Activated CD4-positive, alpha-beta T cell treated with anti-CD3 and anti-CD28 coated beads, Interleukin-2, amount 10 ng/mL, durations not matched to agents 24 days and 14 days (primary cell): Measurements from ENCODE around the gene AK1. TPM values are rescaled to one million over a fixed set of nuclear protein-coding genes. Genes with fewer than 3 reads are reported as not detected.

Source experiments
- DNase-seq: peaks from one replicate; pipeline ENCODE4 v3.0.0; 2022
- H3K27ac Mint-ChIP-seq: one replicate; pipeline ENCODE4 v1.8.0; 2022; ENCODE audit warnings: mild to moderate bottlenecking, mixed read lengths
- H3K27me3 Mint-ChIP-seq: one replicate; pipeline ENCODE4 v1.8.0; 2022; ENCODE audit warnings: mixed read lengths
- H3K36me3 Mint-ChIP-seq: one replicate; pipeline ENCODE4 v1.8.0; 2022; ENCODE audit warnings: low read depth, mild to moderate bottlenecking, mixed read lengths
- H3K4me1 Mint-ChIP-seq: one replicate; pipeline ENCODE4 v1.8.0; 2021; ENCODE audit warnings: mixed read lengths
- H3K4me3 Mint-ChIP-seq: one replicate; pipeline ENCODE4 v1.8.0; 2022; ENCODE audit warnings: mild to moderate bottlenecking, moderate library complexity, mixed read lengths
- H3K9me3 Mint-ChIP-seq: one replicate; pipeline ENCODE4 v1.8.0; 2021; ENCODE audit warnings: mixed read lengths
- intact Hi-C: fragments of 100-400 bp; cut with micrococcal nuclease; formaldehyde crosslinking; loops from one replicate; pipeline ENCODE4 v1.15.1; 2023
- total RNA-seq: library from RNA; stranded (reverse); gene quantifications from 2 replicates; pipeline ENCODE4 v1.2.3, GENCODE V29; 2022

The AK1 gene
- total RNA-seq: 18.0 and 19.9 TPM in 2 replicates

- intact Hi-C loops: no loop called here
Measured at GRCh38 chr9:127877566-127877998, at the start of gene AK1. Gene AK1, minus strand, starts transcription at chr9:127877675. Its CDS starts 3,058 bp downstream, at chr9:127874617.

GRCh38 chr9:127926906-127927200 is 49.4 kb upstream of the AK1 start:
- DNase-seq: no peak
- peak overlapping the region; percentile 72 for H3K4me3 Mint-ChIP-seq
- H3K27ac Mint-ChIP-seq: no peak overlapping the region
- H3K27me3 Mint-ChIP-seq: peaks cover 24% of the 10 kb centered on the region
- H3K36me3 Mint-ChIP-seq: no peaks in the 10 kb centered on the region
- no peaks in the 10 kb centered on the region for H3K9me3 Mint-ChIP-seq
- peaks cover 19% of the 10 kb centered on the region for H3K4me1 Mint-ChIP-seq
- intact Hi-C loops: no loop called here

More at GRCh38 chr9:127877566-127877998, at the start of gene AK1:
- DNase-seq: no peak
- Mint-ChIP-seq H3K36me3 (peaks cover 12% of the 10 kb centered on the region), H3K9me3 (no peaks in the 10 kb centered on the region), H3K4me3 (peak within 1 kb of the TSS; percentile 49), H3K27me3 (no peaks in the 10 kb centered on the region), H3K4me1 (peaks cover 1% of the 10 kb centered on the region), H3K27ac (no peak within 1 kb of the TSS)

GRCh38 chr9:127925959-127926905 is 48.8 kb upstream of the AK1 start:
- DNase-seq: no peak
- Mint-ChIP-seq H3K4me1 (peaks cover 18% of the 10 kb centered on the region), H3K9me3 (no peaks in the 10 kb centered on the region), H3K36me3 (no peaks in the 10 kb centered on the region), H3K27ac (no peak overlapping the region), H3K4me3 (peak overlapping the region; percentile 72), H3K27me3 (peaks cover 24% of the 10 kb centered on the region)
- intact Hi-C loops: no loop called here

- Mint-ChIP-seq H3K27me3 (peaks cover 24% of the 10 kb centered on the region), H3K4me1 (peaks cover 11% of the 10 kb centered on the region), H3K27ac (peak overlapping the region; percentile 69), H3K4me3 (no peak overlapping the region), H3K36me3 (no peaks in the 10 kb centered on the region), H3K9me3 (no peaks in the 10 kb centered on the region)
- intact Hi-C loops: loop anchor here (5.0 kb wide), 1 partner anchor 58 kb away; no protein-coding TSS in a partner anchor
- DNase-seq: no peak
Measured at GRCh38 chr9:127924736-127925444, 47.4 kb upstream of the AK1 start.

- Mint-ChIP-seq H3K27ac (no peak overlapping the region), H3K4me1 (peaks cover 18% of the 10 kb centered on the region), H3K4me3 (no peak overlapping the region), H3K27me3 (peaks cover 22% of the 10 kb centered on the region), H3K36me3 (no peaks in the 10 kb centered on the region), H3K9me3 (no peaks in the 10 kb centered on the region)
- intact Hi-C loops: loop anchor here (5.0 kb wide), 1 partner anchor 56 kb away; no protein-coding TSS in a partner anchor
- no peak for DNase-seq
Measured at GRCh38 chr9:127923771-127924170, 46.3 kb upstream of the AK1 start.

- Mint-ChIP-seq H3K27ac (no peak overlapping the region), H3K9me3 (no peaks in the 10 kb centered on the region), H3K27me3 (peaks cover 18% of the 10 kb centered on the region), H3K36me3 (no peaks in the 10 kb centered on the region), H3K4me3 (no peak overlapping the region), H3K4me1 (peaks cover 21% of the 10 kb centered on the region)
- no peak for DNase-seq
- intact Hi-C loops: loop anchor here (5.0 kb wide), 1 partner anchor 56 kb away; no protein-coding TSS in a partner anchor
Measured at GRCh38 chr9:127923046-127923445, 45.6 kb upstream of the AK1 start.

GRCh38 chr9:127921557-127922120 is 44.2 kb upstream of the AK1 start:
- peak; percentile 95 for DNase-seq
- no peak overlapping the region for H3K27ac Mint-ChIP-seq
- peaks cover 18% of the 10 kb centered on the region for H3K27me3 Mint-ChIP-seq
- H3K4me3 Mint-ChIP-seq: peak overlapping the region; percentile 73
- no peaks in the 10 kb centered on the region for H3K36me3 Mint-ChIP-seq
- intact Hi-C loops: loop anchor here (1.0 to 5.0 kb wide), 3 partner anchors 54 to 331 kb away; partner anchors contain the start of gene TOR2A
- H3K9me3 Mint-ChIP-seq: no peaks in the 10 kb centered on the region
- peaks cover 25% of the 10 kb centered on the region for H3K4me1 Mint-ChIP-seq

- Mint-ChIP-seq H3K4me1 (peaks cover 28% of the 10 kb centered on the region), H3K9me3 (no peaks in the 10 kb centered on the region), H3K27me3 (peaks cover 16% of the 10 kb centered on the region), H3K36me3 (peaks cover 1% of the 10 kb centered on the region), H3K27ac (peak overlapping the region; percentile 10), H3K4me3 (no peak overlapping the region)
- no peak for DNase-seq
- intact Hi-C loops: loop anchor here (1.0 to 5.0 kb wide), 3 partner anchors 53 to 330 kb away; partner anchors contain the start of gene TOR2A
Measured at GRCh38 chr9:127920794-127921193, 43.3 kb upstream of the AK1 start.

- Mint-ChIP-seq H3K36me3 (peaks cover 2% of the 10 kb centered on the region), H3K4me1 (peaks cover 36% of the 10 kb centered on the region), H3K27me3 (peaks cover 11% of the 10 kb centered on the region), H3K9me3 (no peaks in the 10 kb centered on the region), H3K4me3 (no peak overlapping the region), H3K27ac (peak overlapping the region; percentile 79)
- intact Hi-C loops: loop anchor here (5.0 kb wide), 2 partner anchors 132 to 307 kb away; partner anchors contain the start of genes CDK9 and STXBP1
- DNase-seq: no peak
Measured at GRCh38 chr9:127919253-127919815, 41.9 kb upstream of the AK1 start.

- peaks cover 39% of the 10 kb centered on the region for H3K4me1 Mint-ChIP-seq
- peak overlapping the region; percentile 38 for H3K4me3 Mint-ChIP-seq
- DNase-seq: peak; percentile 71
Measured at GRCh38 chr9:127918183-127919107, 41.0 kb upstream of the AK1 start.

GRCh38 chr9:127917603-127918002 is 40.1 kb upstream of the AK1 start:
- Mint-ChIP-seq H3K27ac (peak overlapping the region; percentile 25), H3K9me3 (no peaks in the 10 kb centered on the region), H3K27me3 (peaks cover 4% of the 10 kb centered on the region), H3K4me1 (peaks cover 44% of the 10 kb centered on the region), H3K36me3 (peaks cover 13% of the 10 kb centered on the region), H3K4me3 (no peak overlapping the region)
- intact Hi-C loops: loop anchor here (1.0 to 5.0 kb wide), 4 partner anchors 12 to 305 kb away; partner anchors contain the start of genes CDK9, ST6GALNAC6 and STXBP1
- peak; percentile 61 for DNase-seq

More at GRCh38 chr9:127918183-127919107, 41.0 kb upstream of the AK1 start:
- peak overlapping the region; percentile 79 for H3K27ac Mint-ChIP-seq
- intact Hi-C loops: loop anchor here (5.0 kb wide), 2 partner anchors 131 to 306 kb away; partner anchors contain the start of genes CDK9 and STXBP1
- peaks cover 8% of the 10 kb centered on the region for H3K36me3 Mint-ChIP-seq
- no peaks in the 10 kb centered on the region for H3K9me3 Mint-ChIP-seq
- peaks cover 7% of the 10 kb centered on the region for H3K27me3 Mint-ChIP-seq
